Activated CD4-positive, alpha-beta memory T cell treated with anti-CD3 and anti-CD28 coated beads, Interleukin-2, amount 10 ng/mL, durations not matched to agents 7 days and 5 days (primary cell): ENCODE data around the gene COL17A1. TPM values are rescaled to one million over a fixed set of nuclear protein-coding genes. Genes with fewer than 3 reads are reported as not detected.

ENCODE experiments used
- CTCF ChIA-PET: fragments of 350-600 bp; sonication (Branson Sonifier 250); formaldehyde crosslinking; loops from one replicate; lab custom pipeline; 2021; ENCODE audit warnings: antibody characterized with exemption, inconsistent platforms; lab: Charles Lee
- POLR2A ChIA-PET: fragments of 350-600 bp; sonication (Branson Sonifier 250); formaldehyde crosslinking; loops from one replicate; lab custom pipeline; 2021; ENCODE audit warnings: antibody characterized with exemption; lab: Charles Lee
- DNase-seq: peaks from one replicate; pipeline ENCODE4 v3.0.0-alpha.2; 2020
- H3K27ac Mint-ChIP-seq: one replicate; pipeline ENCODE4 v1.8.0; 2021; ENCODE audit warnings: mild to moderate bottlenecking, mixed read lengths
- H3K27me3 Mint-ChIP-seq: one replicate; pipeline ENCODE4 v1.8.0; 2021; ENCODE audit warnings: mixed read lengths
- H3K36me3 Mint-ChIP-seq: one replicate; pipeline ENCODE4 v1.8.0; 2021; ENCODE audit warnings: low read depth, mixed read lengths
- H3K4me1 Mint-ChIP-seq: one replicate; pipeline ENCODE4 v1.8.0; 2021; ENCODE audit warnings: mixed read lengths
- H3K4me3 Mint-ChIP-seq: one replicate; pipeline ENCODE4 v1.8.0; 2021; ENCODE audit warnings: mild to moderate bottlenecking, mixed read lengths
- H3K9me3 Mint-ChIP-seq: one replicate; pipeline ENCODE4 v1.8.0; 2021; ENCODE audit warnings: mixed read lengths
- total RNA-seq, 2 experiments: library from RNA; stranded (reverse); gene quantifications; one replicate each; pipeline ENCODE4 v1.2.3, GENCODE V29; 2021

COL17A1 gene
- total RNA-seq, 2 experiments from 2014 or later: not detected

DNA sequence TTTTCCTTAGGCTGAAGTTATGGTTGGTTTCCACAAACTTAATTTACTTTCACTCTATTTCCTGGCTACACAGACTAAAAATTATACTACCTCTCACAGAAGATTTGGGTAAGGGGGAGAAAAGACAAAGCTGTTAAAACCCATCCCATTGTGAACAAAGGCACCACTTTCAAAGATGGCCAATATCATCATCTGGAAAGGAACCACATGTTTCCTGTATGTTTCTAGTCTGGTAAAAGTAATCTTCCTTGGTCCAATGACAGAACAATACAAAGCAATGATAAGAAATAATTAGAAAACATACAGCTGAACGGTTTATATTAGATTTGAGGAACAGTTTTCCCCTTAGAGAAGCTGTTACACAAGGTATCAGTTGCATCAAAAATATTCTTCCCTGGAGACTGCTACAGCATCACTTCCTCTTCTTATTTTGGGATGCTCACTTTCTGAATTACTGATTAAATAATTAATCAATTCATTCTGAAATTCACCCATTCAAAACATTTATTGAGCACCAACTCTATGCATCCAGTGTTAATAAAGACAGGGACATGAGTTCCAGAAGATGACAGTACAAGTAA, 27.8 kb upstream of the COL17A1 start:
- DNase-seq: no peak
- no peaks in the 10 kb centered on the region for H3K36me3 Mint-ChIP-seq
- ChIA-PET POLR2A (interaction anchor here (1.8 kb wide), 1 partner anchor 8 kb away, joined by 13 read pairs; the partner anchor contains the start of gene SFR1), CTCF (interaction anchor here (2.2 kb wide), 1 partner anchor 8 kb away, joined by 8 read pairs; the partner anchor contains the start of gene SFR1)
- peaks cover 12% of the 10 kb centered on the region for H3K4me1 Mint-ChIP-seq
- H3K9me3 Mint-ChIP-seq: no peaks in the 10 kb centered on the region
- peaks cover 18% of the 10 kb centered on the region for H3K27me3 Mint-ChIP-seq
- no peak overlapping the region for H3K4me3 Mint-ChIP-seq
- no peak overlapping the region for H3K27ac Mint-ChIP-seq

DNA sequence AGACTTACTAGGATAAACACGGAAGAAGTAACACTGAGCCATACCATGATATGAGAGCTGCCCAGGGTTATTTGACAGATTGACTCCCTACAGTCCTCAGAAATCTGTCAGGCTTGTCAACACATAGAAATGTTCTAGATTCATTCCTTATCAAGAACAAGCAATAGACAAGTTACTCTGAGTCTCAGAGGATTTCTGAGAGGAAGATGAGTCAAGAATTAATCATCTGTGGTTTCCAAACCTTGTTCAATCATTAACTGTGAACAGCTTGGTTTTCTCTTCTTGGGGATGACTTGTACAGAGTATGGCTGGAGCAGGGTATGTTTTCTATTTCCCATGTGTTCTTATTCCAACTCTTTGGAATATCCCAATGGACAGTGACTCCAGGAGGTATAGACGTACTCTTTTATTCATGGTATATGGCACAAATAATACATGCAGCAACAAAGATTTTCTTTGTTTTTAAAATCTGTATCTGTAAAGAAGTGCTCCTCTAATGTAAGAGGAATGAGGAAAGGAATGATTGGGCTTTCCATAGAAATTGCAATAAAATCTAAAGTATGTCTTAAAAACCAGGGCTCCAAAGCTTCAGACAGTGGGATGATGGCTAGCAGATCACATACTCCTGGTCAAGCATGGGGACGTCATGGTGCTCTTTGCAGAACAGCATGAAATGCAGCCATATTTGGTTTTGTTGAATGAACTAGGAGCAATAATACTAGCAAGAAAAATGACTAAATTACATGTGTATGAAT, 24.4 kb upstream of the COL17A1 start:
- Mint-ChIP-seq H3K9me3 (no peaks in the 10 kb centered on the region), H3K27ac (no peak overlapping the region), H3K27me3 (peaks cover 11% of the 10 kb centered on the region), H3K4me3 (no peak overlapping the region), H3K4me1 (peaks cover 12% of the 10 kb centered on the region), H3K36me3 (no peaks in the 10 kb centered on the region)
- DNase-seq: no peak
- CTCF ChIA-PET: interaction anchor here (1.6 to 2.9 kb wide), 2 partner anchors 11 to 13 kb away, joined by 3 to 14 read pairs; partner anchors contain the start of gene SFR1
- POLR2A ChIA-PET: interaction anchor here (3.2 kb wide), 1 partner anchor 11 kb away, joined by 20 read pairs; the partner anchor contains the start of gene SFR1

DNA sequence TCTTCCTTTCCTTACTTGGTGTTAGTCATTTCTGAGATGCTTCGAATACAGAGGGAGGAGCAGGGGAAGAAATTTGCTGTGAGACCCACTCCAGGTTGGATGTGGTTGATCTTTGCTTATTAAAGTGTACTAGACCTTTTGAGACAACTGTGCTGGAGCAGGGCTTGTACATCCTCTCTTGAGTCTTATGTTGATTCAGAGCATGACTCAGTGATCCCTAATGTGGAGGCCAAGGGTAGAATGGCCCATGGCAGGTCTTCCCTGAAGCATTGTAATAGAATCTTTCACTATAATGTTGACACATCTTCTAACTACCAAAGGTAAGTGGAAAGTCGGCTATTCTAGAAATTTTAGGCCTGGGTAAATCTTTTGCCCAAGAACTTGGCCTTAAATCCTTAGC, 19.2 kb upstream of the COL17A1 start:
- Mint-ChIP-seq H3K4me1 (peaks cover 6% of the 10 kb centered on the region), H3K27ac (no peak overlapping the region), H3K9me3 (no peaks in the 10 kb centered on the region), H3K36me3 (no peaks in the 10 kb centered on the region), H3K4me3 (no peak overlapping the region), H3K27me3 (peaks cover 11% of the 10 kb centered on the region)
- no peak for DNase-seq
- ChIA-PET POLR2A (no interaction called here), CTCF (interaction anchor here (2.5 kb wide), 1 partner anchor 17 kb away, joined by 11 read pairs; the partner anchor contains the start of gene SFR1)

DNA sequence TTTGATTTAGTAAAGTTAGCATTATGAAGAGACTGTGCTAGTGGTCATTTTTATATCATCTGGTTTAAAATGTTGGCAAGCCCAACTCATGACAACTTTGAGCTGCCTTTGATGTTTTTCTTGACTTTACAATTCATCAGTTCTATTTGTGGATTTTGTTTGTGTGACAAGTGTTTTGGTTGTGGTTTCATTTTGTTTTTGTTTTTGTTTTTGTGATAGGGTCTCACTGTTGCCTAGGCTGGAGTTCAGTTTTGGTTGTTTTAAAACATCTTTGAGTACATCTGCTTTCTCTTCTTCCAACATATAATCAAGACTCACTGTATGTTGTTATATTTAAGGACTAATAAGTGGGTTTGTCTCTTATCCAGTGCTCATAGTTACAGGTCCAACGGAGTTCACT, 18.7 kb upstream of the COL17A1 start:
- Mint-ChIP-seq H3K36me3 (no peaks in the 10 kb centered on the region), H3K4me1 (peaks cover 2% of the 10 kb centered on the region), H3K27me3 (peaks cover 11% of the 10 kb centered on the region), H3K27ac (no peak overlapping the region), H3K4me3 (no peak overlapping the region), H3K9me3 (no peaks in the 10 kb centered on the region)
- DNase-seq: no peak
- POLR2A ChIA-PET: interaction anchor here (3.6 kb wide), 1 partner anchor 18 kb away, joined by 11 read pairs; the partner anchor contains the start of gene SFR1
- CTCF ChIA-PET: interaction anchor here (1.2 to 2.5 kb wide), 2 partner anchors 11 to 17 kb away, joined by 3 to 11 read pairs; partner anchors contain the start of gene SFR1

DNA sequence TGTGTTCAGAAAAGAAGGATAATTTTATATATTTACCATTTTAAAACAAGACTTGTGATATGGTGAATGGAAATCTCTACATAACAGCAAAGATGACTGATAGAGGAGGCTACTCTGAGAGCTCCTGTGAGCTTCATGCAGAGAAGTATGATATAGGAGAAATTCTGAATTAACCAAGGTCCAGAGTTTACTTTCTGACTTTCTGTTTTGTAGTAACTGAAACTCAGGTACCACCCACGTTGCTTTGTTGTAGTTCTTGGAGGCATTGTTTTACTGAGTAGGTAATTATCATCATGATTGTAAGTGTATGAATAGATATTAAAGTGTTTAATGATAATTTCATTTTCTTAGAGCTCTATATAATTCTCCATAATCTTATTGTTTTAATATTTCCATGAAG, 18.3 kb upstream of the COL17A1 start:
- H3K36me3 Mint-ChIP-seq: no peaks in the 10 kb centered on the region
- H3K27me3 Mint-ChIP-seq: peaks cover 14% of the 10 kb centered on the region
- ChIA-PET POLR2A (interaction anchor here (3.6 kb wide), 1 partner anchor 18 kb away, joined by 11 read pairs; the partner anchor contains the start of gene SFR1), CTCF (interaction anchor here (1.0 to 2.5 kb wide), 3 partner anchors 10 to 219 kb away, joined by 3 to 11 read pairs (median 3); partner anchors contain the start of gene SFR1)
- no peaks in the 10 kb centered on the region for H3K9me3 Mint-ChIP-seq
- DNase-seq: no peak
- no peak overlapping the region for H3K4me3 Mint-ChIP-seq
- H3K4me1 Mint-ChIP-seq: peaks cover 2% of the 10 kb centered on the region
- H3K27ac Mint-ChIP-seq: no peak overlapping the region

DNA sequence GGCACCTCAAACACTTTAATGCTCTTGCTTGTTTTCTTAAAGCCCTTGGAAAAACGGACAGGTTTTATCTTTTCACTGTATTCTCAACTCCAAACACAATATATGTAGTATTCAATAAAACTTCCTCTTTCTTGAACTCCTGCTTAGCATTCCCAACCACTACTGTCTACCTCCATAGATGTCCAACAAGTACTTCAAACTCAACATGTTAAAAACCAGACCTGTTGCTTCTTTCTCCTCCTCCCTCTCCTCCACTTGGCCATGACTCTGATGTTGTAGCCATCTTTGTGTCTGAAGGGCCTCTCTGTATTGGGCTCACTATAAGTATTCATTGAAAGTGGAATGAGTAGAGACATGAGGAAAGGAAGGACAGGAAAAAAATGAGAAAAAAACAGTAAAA, 16.2 kb upstream of the COL17A1 start:
- ChIA-PET CTCF (no interaction called here), POLR2A (interaction anchor here (3.6 kb wide), 1 partner anchor 20 kb away, joined by 11 read pairs; the partner anchor contains the start of gene SFR1)
- Mint-ChIP-seq H3K9me3 (no peaks in the 10 kb centered on the region), H3K36me3 (no peaks in the 10 kb centered on the region), H3K4me3 (no peak overlapping the region), H3K27ac (no peak overlapping the region), H3K4me1 (peaks cover 2% of the 10 kb centered on the region), H3K27me3 (peaks cover 16% of the 10 kb centered on the region)
- DNase-seq: no peak

DNA sequence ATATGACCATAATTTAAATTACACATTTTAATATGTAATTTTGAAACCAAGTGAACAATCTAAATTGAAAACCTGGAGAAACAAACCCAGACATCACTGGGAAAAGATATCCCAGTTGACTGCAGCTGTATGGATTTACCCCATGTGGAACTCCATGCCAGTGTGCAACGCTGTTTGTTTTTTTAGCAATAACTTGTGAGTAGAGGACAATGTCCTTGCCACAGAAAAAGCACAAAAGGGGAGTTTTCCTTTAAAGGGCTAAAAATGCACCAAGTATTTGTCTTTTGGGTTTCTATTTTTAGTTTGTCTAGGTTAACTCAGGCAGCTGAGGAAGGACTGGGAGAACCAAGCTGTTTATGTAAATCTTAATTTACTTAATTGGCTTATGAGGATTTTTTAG, 15.1 kb upstream of the COL17A1 start:
- Mint-ChIP-seq H3K9me3 (no peaks in the 10 kb centered on the region), H3K27me3 (peaks cover 20% of the 10 kb centered on the region), H3K4me1 (peaks cover 2% of the 10 kb centered on the region), H3K4me3 (no peak overlapping the region), H3K27ac (no peak overlapping the region), H3K36me3 (no peaks in the 10 kb centered on the region)
- ChIA-PET POLR2A (interaction anchor here (1.8 kb wide), 1 partner anchor 21 kb away, joined by 12 read pairs; the partner anchor contains the start of gene SFR1), CTCF (no interaction called here)
- DNase-seq: no peak

DNA sequence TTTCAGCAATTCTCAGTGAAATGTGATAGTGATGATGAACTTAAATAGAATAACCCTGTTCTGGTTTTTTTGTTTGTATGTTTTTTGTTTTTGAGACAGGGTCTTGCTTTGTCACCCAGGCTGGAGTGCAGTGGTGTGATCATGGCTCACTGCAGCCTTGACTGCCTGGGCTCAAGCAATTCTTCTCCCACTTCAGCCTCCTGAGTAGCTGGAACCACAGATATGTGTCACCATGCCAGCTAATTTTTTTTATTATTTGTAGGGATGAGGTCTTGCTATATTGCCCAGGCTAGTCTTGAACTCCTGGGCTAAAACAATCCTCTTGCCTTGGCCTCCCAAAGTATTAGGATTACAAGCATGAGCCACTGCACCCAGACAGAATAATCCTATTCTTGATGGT, 14.3 kb upstream of the COL17A1 start:
- Mint-ChIP-seq H3K4me3 (no peak overlapping the region), H3K4me1 (peaks cover 2% of the 10 kb centered on the region), H3K27me3 (peaks cover 20% of the 10 kb centered on the region), H3K27ac (no peak overlapping the region), H3K36me3 (no peaks in the 10 kb centered on the region), H3K9me3 (no peaks in the 10 kb centered on the region)
- DNase-seq: no peak
- CTCF ChIA-PET: interaction anchor here (0.6 to 1.5 kb wide), 3 partner anchors 21 to 775 kb away, joined by 3 to 6 read pairs (median 4); no protein-coding TSS in a partner anchor
- POLR2A ChIA-PET: interaction anchor here (1.8 kb wide), 1 partner anchor 22 kb away, joined by 12 read pairs; the partner anchor contains the start of gene SFR1

DNA sequence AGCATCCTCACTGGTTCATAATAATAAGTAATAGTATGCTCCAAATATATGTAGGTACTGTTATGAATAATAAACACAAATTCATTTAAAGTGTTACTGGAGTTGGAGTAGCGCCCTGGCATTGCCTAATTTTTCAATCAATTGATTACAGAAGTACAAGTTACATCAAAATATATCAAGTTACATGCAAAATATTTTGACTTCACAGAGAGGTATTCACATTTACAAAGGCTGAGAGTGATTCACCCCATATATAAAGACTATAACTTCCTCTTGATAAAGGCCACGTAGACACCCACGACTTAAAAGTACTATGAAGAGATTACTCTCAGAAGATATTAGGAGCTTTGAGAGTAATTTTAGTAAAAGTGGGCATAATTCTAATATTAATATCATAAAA, 13.6 kb upstream of the COL17A1 start:
- H3K27me3 Mint-ChIP-seq: peaks cover 20% of the 10 kb centered on the region
- H3K36me3 Mint-ChIP-seq: no peaks in the 10 kb centered on the region
- CTCF ChIA-PET: interaction anchor here (1.1 to 1.5 kb wide), 2 partner anchors 22 to 388 kb away, joined by 4 to 6 read pairs; no protein-coding TSS in a partner anchor
- no peaks in the 10 kb centered on the region for H3K9me3 Mint-ChIP-seq
- no peaks in the 10 kb centered on the region for H3K4me1 Mint-ChIP-seq
- no peak overlapping the region for H3K27ac Mint-ChIP-seq
- no peak for DNase-seq
- H3K4me3 Mint-ChIP-seq: no peak overlapping the region
- POLR2A ChIA-PET: interaction anchor here (1.8 kb wide), 1 partner anchor 23 kb away, joined by 12 read pairs; the partner anchor contains the start of gene SFR1

DNA sequence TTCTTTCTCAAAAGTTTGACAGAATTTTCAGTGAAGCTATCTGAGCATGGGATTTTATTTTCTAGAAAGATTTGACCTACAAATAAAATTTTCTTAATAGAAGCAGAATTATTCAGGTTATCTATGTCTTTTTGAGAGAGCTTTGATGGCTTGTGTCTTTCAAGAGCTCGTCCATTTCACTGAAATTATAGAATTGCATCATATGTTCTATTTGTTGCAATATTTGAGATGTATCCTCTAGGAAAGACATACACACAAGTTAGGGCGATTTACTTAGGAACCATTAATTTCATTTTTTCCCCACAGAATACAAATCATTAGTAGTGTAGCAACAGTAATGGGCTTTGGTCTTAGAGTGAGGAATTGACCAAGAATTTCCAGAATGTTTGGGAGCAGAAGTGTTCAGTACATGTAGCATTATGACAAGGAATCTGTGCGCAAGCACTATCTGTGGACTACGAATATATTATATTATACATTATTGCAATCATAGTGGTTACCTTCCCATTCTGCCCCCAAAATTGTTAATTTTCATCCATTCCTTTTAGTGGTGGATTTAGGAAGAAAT, 12.8 kb upstream of the COL17A1 start:
- Mint-ChIP-seq H3K4me3 (no peak overlapping the region), H3K27ac (no peak overlapping the region), H3K9me3 (no peaks in the 10 kb centered on the region), H3K36me3 (no peaks in the 10 kb centered on the region), H3K27me3 (peaks cover 20% of the 10 kb centered on the region), H3K4me1 (no peaks in the 10 kb centered on the region)
- DNase-seq: no peak
- ChIA-PET CTCF (no interaction called here), POLR2A (no interaction called here)

DNA sequence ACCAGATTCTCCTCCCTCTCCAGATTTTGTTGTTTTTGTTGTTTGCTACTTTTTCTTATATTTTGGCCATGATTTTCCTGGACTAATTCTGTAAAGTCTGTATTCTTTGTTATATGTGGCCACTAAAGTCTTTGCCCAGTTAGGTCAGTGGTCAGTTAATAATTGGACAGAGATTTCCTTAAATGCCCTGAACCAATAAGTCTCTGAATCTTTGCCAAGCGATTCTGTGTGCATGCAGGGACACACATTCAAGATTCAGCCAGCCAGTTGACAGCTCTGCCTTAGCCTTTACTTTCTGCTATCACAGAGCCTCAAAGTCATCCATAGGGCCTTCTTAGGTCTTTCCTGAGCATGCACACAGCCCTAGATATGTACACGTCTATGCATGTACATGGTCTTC, 11.0 kb upstream of the COL17A1 start:
- H3K4me1 Mint-ChIP-seq: no peaks in the 10 kb centered on the region
- no peak overlapping the region for H3K4me3 Mint-ChIP-seq
- no peaks in the 10 kb centered on the region for H3K36me3 Mint-ChIP-seq
- ChIA-PET POLR2A (no interaction called here), CTCF (no interaction called here)
- no peak overlapping the region for H3K27ac Mint-ChIP-seq
- no peak for DNase-seq
- H3K9me3 Mint-ChIP-seq: no peaks in the 10 kb centered on the region
- H3K27me3 Mint-ChIP-seq: peaks cover 15% of the 10 kb centered on the region

DNA sequence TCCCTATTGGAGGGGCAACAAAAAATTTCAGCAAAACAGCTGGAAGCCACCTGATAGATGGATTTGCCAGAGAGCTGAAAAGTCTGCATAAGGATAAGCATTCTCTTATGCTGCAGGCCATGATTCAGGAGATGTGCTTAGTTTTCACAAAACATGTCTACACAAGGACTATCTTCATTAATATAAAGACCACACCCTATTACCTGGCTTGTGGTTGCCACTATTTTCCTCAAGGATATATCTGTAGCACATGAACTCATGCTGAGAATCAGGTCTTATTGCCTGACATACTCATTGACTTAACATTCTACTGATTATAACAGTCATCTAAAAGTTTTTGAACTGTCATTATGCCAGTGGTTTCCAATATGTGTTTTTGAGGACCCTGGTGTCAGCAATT, 7.1 kb upstream of the COL17A1 start:
- no peak for DNase-seq
- Mint-ChIP-seq H3K27ac (no peak overlapping the region), H3K4me1 (no peaks in the 10 kb centered on the region), H3K4me3 (no peak overlapping the region), H3K36me3 (no peaks in the 10 kb centered on the region), H3K9me3 (no peaks in the 10 kb centered on the region), H3K27me3 (peaks cover 5% of the 10 kb centered on the region)
- ChIA-PET POLR2A (no interaction called here), CTCF (no interaction called here)
